Lung (tissue), 12 donors: ENCODE results near the gene ANK3. TPM values are rescaled to one million over a fixed set of nuclear protein-coding genes. Genes with fewer than 3 reads are reported as not detected.
A peak's percentile ranks its signal among the peaks of the same experiment; 100 is the strongest.

Source experiments
- ATAC-seq: fragments of 200-7000 bp; cut with Tn5 transposase; one replicate; pipeline ENCODE4 v1.9.1; 2020; ENCODE audit warnings: moderate number of reproducible peaks; ENCODE audit not compliant: insufficient read depth, low FRiP score
- DNase-seq, 3 donors: peaks; one replicate each; pipeline ENCODE4 v3.0.0-alpha.2; 2013 to 2017
- H3K27ac ChIP-seq, 2 donors: one replicate each; pipeline ENCODE4 v1.5.1; 2013; ENCODE audit warnings: mild to moderate bottlenecking in 2 of 2, moderate library complexity in 2 of 2, control low read depth in 1 of 2, inconsistent platforms in 1 of 2, low read depth in 1 of 2, low read length in 1 of 2
- H3K27me3 ChIP-seq, 3 donors: one replicate each; pipeline ENCODE4 v1.5.1; 2013; ENCODE audit warnings: low read length in 2 of 3; ENCODE audit not compliant: control insufficient read depth in 3 of 3, insufficient read depth in 3 of 3
- H3K36me3 ChIP-seq, 4 donors: one replicate each; pipeline ENCODE4 v1.5.1; 2013; ENCODE audit warnings: low read length in 4 of 4, mild to moderate bottlenecking in 1 of 4, moderate library complexity in 1 of 4; ENCODE audit not compliant: control insufficient read depth in 4 of 4, insufficient read depth in 4 of 4
- H3K4me1 ChIP-seq, 5 donors: one replicate each; pipeline ENCODE4 v1.5.1; 2013; ENCODE audit warnings: low read length in 5 of 5, mild to moderate bottlenecking in 2 of 5, moderate library complexity in 1 of 5; ENCODE audit not compliant: control insufficient read depth in 5 of 5, insufficient read depth in 5 of 5
- H3K4me3 ChIP-seq: one replicate; pipeline ENCODE4 v1.5.1; 2013; ENCODE audit warnings: mild to moderate bottlenecking, control low read depth, moderate library complexity
- H3K9ac ChIP-seq, 2 donors: one replicate each; pipeline ENCODE4 v1.5.1; 2013; ENCODE audit warnings: low read length in 2 of 2, control low read depth in 1 of 2; ENCODE audit not compliant: insufficient read depth in 1 of 2
- H3K9me3 ChIP-seq, 4 donors: one replicate each; pipeline ENCODE4 v1.5.1; 2013; ENCODE audit warnings: low read length in 3 of 4, mild to moderate bottlenecking in 1 of 4, moderate library complexity in 1 of 4; ENCODE audit not compliant: control insufficient read depth in 4 of 4, insufficient read depth in 3 of 4
- WGBS, 2 donors: extraction: QIAGEN DNeasy Blood & Tissue Kit; methylation state at CpG; one replicate each; pipeline ENCODE4 v1.1.7; 2013; 5-methylcytosine and 5-hydroxymethylcytosine counted together
- polyA plus RNA-seq, 2 donors: library from polyadenylated mRNA; stranded (reverse); fragments of 200-250 nt; gene quantifications; one replicate each; pipeline ENCODE4 v1.2.1, GENCODE V29; 2013
- total RNA-seq, 2 donors: library from RNA; depleted of rRNA in 1 of 2; stranded (reverse); fragments of >200 nt in 1 of 2; gene quantifications; one replicate each; pipeline ENCODE4 v1.2.1, GENCODE V29; 2014 to 2021
- TF ChIP-seq, protein P1 (sequence below): IDR thresholded peaks from 2 replicates; pipeline ENCODE4 v1.5.1; 2012; ENCODE audit warnings: mild to moderate bottlenecking; ENCODE audit errors: control extremely low read depth, extremely low read depth
- donor health status: control.
- donor health status: control.
- donor health status: Bipolar disorder and iron deficiency.
- donor health status: healthy.
- donor health status: DM: yes; HTN: yes; CAD: no.

Gene ANK3
- total and polyA plus RNA-seq, 4 donors: 10.4 to 96.0 (median 46.4) TPM

DNA sequence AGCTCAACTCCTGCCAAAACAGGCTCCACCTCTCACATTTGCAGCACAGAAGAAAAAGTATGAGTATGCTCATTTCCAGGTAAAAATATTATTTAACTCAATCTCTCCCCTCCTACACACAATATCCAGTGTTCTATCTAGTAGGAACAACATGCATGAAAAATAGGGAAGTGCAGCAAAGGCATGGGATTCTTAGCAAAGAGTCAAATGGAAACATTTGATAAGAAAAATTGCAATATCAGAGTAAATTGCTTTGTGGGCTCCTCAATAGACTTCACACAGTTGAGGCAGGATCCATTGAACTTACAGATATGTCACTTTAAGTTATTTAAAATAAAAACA lies 150.9 kb downstream of the ANK3 start:
- TF ChIP-seq, protein P1, sequence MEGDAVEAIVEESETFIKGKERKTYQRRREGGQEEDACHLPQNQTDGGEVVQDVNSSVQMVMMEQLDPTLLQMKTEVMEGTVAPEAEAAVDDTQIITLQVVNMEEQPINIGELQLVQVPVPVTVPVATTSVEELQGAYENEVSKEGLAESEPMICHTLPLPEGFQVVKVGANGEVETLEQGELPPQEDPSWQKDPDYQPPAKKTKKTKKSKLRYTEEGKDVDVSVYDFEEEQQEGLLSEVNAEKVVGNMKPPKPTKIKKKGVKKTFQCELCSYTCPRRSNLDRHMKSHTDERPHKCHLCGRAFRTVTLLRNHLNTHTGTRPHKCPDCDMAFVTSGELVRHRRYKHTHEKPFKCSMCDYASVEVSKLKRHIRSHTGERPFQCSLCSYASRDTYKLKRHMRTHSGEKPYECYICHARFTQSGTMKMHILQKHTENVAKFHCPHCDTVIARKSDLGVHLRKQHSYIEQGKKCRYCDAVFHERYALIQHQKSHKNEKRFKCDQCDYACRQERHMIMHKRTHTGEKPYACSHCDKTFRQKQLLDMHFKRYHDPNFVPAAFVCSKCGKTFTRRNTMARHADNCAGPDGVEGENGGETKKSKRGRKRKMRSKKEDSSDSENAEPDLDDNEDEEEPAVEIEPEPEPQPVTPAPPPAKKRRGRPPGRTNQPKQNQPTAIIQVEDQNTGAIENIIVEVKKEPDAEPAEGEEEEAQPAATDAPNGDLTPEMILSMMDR: no peak
- Histone ChIP-seq H3K36me3 (no peaks in the 10 kb centered on the region), H3K27me3 (no peaks in the 10 kb centered on the region), H3K9me3 (no peaks in the 10 kb centered on the region), H3K4me3 (no peak overlapping the region), H3K4me1 (peaks cover 0 to 9% (median 2%) of the 10 kb centered on the region in 5 donors), H3K27ac (no peak overlapping the region), H3K9ac (no peak overlapping the region)
- no peak for ATAC-seq
- DNase-seq: no peak

- no peaks in the 10 kb centered on the region for H3K27me3 ChIP-seq
- H3K36me3 ChIP-seq: no peaks in the 10 kb centered on the region
- TF ChIP-seq, protein P1: no peak
- DNase-seq: peak; percentile 29 to 62 (median 40)
- ATAC-seq: peak; percentile 31
- 58 to 76% methylated on average over 6 of the region's 6 CpGs for WGBS, 2 donors
- H3K4me3 ChIP-seq: no peak overlapping the region
- H3K4me1 ChIP-seq: peaks cover 0 to 9% (median 2%) of the 10 kb centered on the region in 5 donors
- no peaks in the 10 kb centered on the region for H3K9me3 ChIP-seq
- peak overlapping the region in 1 of 2 donors; percentile 66 for H3K27ac ChIP-seq
- no peak overlapping the region for H3K9ac ChIP-seq
Measured at GRCh38 chr10:60237977-60238758, 151.5 kb downstream of the ANK3 start.

- Histone ChIP-seq H3K36me3 (peaks cover 0 to 2% (median 0%) of the 10 kb centered on the region in 4 donors), H3K9me3 (no peaks in the 10 kb centered on the region), H3K4me1 (peaks cover 0 to 10% (median 2%) of the 10 kb centered on the region in 5 donors), H3K27me3 (no peaks in the 10 kb centered on the region), H3K27ac (peak overlapping the region; percentile 40 to 64), H3K4me3 (no peak overlapping the region), H3K9ac (no peak overlapping the region)
- peak in 1 of 3 donors; percentile 7 for DNase-seq
- TF ChIP-seq, protein P1: no peak
- ATAC-seq: peak; percentile 70
- 37 to 61% methylated on average over 9 of the region's 9 CpGs for WGBS, 2 donors
Measured at GRCh38 chr10:60236869-60237524, 152.7 kb downstream of the ANK3 start.
